Stimulated activated CD8-positive, alpha-beta memory T cell treated with anti-CD3 and anti-CD28 coated beads, Interleukin-12 subunit alpha, Interleukin-12 subunit beta, amount 100 ng/mL, for 4 hours (primary cell): Measurements from ENCODE around the gene ARL5C.

Experiments
- DNase-seq: peaks from one replicate; pipeline ENCODE4 v3.0.0-alpha.2; 2020; ENCODE audit warnings: low read depth

Gene ARL5C

DNA sequence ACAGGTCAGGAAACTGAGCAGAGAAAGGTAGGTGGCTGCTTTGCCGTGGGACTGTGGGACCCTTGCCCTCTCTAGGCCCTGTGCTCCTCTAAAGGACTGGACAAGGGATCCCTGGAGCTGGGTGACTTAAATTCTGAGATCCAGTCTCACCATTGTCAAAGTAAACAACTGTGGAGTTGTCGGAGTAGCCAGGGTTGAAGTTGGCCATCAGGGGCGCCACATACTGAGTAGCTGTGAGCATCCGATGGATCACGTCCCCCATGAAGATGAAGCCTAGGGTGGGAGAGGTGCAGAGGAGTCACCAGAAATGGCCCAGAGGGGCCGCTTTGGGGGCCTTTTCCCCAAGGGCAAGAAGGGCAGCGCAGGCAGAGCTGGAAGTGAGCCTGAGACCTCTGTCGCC is 58.0 kb downstream of the ARL5C start:
- DNase-seq, result no peak

GRCh38 chr17:39107155-39107554 is 58.8 kb downstream of the ARL5C start:
- no peak for DNase-seq
